ENCODE measurements around the gene DNAJC25. TPM values are rescaled to one million over a fixed set of nuclear protein-coding genes. Genes with fewer than 3 reads are reported as not detected.

The DNAJC25 gene
- total RNA-seq = 6.9 and 7.7 TPM in 2 replicates

DNA sequence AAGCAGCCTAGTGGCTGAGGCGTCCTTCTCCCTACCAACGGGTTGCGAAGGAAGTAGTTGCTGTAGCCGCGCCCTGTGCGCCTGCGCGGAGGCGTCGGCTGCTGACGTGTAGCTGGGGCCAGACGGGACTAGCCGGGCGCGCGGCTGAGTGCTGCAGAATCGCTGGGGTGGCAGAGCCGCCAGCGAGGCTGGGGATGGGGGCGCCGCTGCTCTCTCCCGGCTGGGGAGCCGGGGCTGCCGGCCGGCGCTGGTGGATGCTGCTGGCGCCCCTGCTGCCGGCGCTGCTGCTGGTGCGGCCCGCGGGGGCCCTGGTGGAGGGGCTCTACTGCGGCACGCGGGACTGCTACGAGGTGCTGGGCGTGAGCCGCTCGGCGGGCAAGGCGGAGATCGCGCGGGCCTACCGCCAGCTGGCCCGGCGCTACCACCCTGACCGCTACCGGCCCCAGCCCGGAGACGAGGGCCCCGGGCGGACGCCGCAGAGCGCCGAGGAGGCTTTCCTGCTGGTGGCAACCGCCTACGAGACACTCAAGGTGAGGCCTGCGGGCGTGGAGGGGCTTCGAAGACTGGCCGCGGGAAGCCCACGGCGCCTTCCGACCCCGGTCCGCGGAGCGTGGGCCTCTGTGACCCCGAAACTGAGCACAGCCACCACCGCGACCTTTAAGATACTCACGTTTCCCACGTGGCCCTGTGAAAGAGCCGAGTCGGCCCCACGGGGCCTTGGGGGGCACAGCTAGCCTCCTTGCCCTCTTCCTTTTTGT is at the start of gene DNAJC25:
TSS of gene DNAJC25 (plus strand) at position 121 of the 758 bp plus-strand sequence. CDS start at position 195, 74 bp downstream.

GRCh38 chr9:111599092-111599954 is 31.8 kb upstream of the DNAJC25 start, which contains the start of gene PTGR1:
PTGR1 (minus strand) TSS chr9:111599647; CDS start chr9:111597422, 2,225 bp downstream.

DNA sequence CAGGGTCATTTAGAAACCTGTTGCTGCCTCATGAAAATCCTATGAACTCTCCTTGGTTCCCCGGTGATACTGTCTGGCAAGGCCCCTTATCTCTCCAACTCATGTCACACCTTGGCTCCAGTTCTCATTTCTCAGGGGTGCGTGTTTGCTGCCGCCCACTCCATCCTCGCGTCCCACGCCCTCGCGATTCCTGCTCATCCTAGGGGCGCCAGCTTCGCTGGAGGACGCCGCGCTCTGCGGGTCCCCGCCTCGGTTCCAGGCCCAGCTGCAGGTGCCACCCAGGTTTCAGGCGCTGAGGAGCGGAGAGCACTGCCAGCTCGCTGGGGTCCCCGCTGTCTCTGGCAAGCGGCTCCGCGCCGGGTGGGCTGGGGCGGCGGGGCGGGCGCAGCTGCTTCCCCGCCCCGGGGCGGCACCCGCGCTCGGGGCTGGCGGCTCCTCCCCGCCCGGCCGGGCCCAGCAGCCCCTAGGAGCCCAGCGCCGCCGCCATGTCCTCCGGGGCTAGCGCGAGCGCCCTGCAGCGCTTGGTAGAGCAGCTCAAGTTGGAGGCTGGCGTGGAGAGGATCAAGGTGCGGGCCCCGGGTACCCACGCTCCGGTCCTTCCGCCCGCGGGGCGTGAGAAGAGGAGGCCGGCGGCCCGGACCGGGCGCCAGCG is 30.1 kb downstream of the DNAJC25 start, which contains the start of gene GNG10:
TSS of gene GNG10 (plus strand) at position 456 of the 652 bp plus-strand sequence. CDS start at position 486, 30 bp downstream.

Other genes with a start within 250 kb of the DNAJC25 start
- 52.3 and 59.7 TPM in 2 replicates for gene ECPAS, start 147.0 kb upstream of the DNAJC25 start, total RNA-seq
- 1.2 and 2.2 TPM in 2 replicates for gene ZNF483, start 106.2 kb upstream of the DNAJC25 start, total RNA-seq
- gene PTGR1, start 31.7 kb upstream of the DNAJC25 start, total RNA-seq = 53.1 and 57.5 TPM in 2 replicates
- gene GNG10, start 30.3 kb downstream of the DNAJC25 start, total RNA-seq = 66.9 and 70.4 TPM in 2 replicates
- gene SHOC1, start 163.6 kb downstream of the DNAJC25 start, total RNA-seq = 0.04 TPM in 1 of 2 replicates, not detected in the other